Fibroblast of skin of right quadriceps (primary cell): ENCODE measurements around the gene EHMT1.

Experiments used
- DNase-seq: peaks from one replicate; pipeline ENCODE4 v3.0.0-alpha.2; 2013

Gene EHMT1

DNA sequence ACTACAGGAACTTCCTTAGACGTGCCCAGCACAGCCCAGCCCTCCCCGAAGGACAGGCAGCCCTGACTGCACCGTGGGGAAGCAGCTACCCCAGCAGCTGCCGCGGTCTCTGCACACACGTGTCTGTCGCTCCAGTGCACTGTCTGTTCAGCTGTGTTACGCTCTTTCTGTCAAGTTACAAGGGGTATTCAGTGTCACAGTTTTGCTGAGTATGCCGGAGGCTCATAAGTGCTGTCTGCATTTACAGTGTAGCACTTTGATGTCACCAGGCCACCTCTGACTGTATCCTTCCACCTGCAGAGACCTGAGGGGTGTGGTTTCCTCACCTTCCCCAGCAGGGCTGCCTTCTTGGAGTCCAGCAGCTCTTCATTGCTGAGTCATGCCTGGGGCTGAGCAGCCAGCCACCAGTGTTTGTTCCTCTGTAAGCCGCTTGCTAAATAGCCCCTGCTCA is 126.8 kb downstream of the EHMT1 start:
- no peak for DNase-seq

DNA sequence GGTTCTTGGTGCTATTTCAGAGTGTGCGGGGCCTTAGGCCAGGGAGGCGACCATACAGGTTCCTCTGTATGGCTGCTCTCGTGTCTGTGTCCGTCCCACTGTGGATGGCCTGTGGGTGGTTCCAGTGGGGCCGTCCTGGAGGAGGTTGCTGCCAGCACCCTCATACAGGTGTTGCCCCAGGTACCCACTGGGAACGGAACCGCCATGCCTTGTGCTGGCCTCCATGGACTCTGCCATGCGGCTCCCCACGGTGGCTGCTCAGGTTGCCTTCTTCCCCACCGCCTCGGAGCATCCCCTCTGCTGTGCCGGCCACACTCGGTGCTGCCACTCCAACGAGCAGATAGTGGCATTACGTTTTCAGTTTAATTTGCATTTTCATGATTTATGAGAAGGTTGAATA is 129.5 kb downstream of the EHMT1 start:
- no peak for DNase-seq

DNA sequence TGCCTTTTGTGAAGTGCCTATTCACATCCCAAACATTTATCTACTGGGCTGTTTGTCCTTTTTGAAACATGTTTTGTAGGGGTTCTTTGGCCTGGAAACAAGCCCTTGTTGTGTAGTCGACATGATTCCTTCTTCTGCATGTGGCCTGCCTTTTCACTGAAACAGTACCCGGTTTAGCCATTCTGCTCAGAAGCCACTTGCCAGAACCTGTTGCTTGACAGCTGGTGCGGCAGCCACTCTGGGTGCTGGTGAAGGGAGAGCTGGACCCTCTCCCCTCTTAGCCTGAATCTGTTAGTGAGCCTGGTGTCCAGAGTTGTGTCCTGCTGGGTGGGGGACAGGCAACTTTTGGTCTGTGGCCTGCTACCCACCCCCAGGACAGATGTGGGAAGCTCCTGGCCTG is 129.9 kb downstream of the EHMT1 start:
- DNase-seq: no peak

DNA sequence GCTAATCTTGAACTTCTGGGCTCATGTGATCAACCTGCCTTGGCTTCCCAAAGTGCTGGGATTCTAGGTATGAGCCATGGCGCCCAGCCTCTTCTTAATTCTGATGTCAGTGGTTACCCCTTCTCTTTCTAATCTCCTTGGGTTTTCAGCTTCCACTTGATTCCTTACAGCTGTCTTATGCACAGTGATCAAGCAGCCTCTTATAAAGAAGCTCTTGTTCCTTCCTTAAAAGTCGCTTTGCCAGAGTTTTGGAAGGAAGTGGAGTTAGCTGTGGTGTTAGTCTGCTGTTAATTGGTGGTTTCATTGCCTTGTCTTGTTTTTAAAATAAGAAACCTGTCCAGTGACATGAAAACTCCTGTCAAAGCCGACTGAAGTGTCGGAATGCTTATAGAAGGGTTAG is 130.7 kb downstream of the EHMT1 start:
- no peak for DNase-seq

DNA sequence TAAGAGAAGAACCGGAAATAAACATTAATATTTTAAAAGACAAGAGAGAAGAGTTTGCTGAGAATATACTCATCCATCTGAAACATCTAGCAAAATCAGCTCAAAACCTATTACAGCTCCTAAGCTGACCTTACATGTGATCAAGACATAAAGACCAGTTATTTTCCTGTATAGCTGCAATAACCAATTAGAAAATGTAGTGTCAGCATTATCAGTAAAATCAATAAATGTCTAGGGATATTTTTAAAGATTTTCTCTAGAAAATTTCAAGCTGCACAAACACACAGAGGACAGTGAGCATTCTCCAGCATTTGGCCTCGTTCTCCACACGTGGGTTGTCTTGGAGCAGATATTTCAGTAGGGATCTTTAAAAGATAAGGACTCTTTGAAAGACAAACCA is 131.2 kb downstream of the EHMT1 start:
- no peak for DNase-seq

DNA sequence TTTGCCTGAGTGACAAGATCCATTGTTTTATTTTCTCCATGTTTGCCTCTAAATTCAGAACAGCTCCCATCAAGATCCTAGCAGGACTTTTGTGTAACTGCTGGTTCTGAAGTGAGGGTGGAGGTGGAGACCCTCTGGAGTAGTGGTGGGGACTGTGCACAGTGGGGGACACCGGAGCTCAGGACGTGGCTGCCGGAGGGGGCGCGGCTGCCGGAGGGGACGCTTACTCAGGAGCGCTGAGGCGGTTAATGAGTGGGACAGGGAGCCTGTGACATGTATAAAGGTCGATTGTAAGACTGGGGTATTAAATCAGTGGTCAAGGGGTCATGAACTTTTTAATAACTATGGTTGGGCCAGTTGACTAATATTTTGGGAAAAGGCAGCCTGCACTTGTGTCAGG is 131.8 kb downstream of the EHMT1 start:
- no peak for DNase-seq

DNA sequence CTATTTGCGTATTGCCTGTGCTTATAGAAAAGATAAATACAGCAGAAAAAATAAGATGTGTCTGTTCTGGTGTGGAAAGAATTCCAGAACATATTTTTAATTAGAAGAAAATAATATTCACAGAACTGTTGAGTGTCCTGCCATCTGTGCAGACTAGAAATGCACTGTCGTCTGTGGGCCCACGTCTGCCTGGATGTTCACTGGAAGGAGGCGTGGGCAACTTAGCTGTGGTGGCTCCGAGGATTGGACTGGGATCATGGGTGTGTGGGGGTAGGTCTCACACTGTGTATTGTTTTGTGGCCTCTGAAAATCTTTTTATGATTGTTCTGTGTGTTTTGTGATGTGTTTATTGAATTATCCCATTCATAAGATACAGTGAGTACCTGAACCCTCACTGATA is 132.8 kb downstream of the EHMT1 start:
- no peak for DNase-seq

DNA sequence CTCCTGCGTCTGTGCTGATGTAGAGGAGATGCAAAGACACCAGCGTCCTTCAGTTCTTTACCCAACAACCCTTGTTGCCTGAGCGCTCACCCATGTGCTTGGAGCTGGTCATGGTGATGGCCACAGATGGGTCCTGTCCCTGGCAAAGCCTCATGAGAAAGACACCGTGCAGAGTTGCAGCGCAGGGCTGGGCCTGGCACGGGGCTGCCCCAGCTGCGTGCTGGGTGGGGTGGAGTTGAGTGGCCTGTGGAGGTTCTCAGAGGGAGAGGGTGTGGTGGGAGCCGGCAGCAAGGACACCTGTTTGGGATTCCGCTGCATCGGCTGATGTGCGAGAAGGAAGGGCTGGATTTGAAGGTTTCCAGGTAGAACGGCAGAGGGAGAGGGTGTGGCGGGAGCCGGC is 133.6 kb downstream of the EHMT1 start:
- DNase-seq: no peak

DNA sequence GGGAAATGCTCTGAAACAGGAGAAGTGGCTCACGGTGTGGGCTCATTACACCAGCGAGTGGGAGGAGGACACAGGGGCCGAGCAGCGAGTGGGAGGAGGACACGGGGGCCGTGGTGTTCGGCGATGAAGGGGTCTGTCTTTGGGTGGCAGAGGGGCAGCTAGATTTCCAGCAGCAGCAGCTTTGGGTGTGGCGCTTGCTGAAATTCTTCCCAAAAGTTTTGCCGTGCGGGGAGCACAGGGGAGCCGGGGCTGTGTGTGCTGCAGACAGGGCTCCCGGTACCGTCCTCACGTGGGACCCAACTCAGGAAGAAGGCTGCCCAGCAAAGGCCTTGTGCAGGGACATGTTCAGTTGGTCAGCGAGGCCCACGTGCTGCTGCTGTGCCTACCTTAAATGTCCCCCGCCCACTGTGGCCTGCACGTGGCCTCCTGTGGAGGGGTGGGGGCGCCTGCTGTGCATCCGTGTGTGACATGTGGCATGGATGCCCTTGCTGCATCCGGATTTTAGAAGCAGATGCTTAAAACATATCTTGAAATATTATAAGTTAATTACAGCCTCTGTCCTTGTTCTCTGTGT is 134.5 kb downstream of the EHMT1 start:
- DNase-seq: no peak

DNA sequence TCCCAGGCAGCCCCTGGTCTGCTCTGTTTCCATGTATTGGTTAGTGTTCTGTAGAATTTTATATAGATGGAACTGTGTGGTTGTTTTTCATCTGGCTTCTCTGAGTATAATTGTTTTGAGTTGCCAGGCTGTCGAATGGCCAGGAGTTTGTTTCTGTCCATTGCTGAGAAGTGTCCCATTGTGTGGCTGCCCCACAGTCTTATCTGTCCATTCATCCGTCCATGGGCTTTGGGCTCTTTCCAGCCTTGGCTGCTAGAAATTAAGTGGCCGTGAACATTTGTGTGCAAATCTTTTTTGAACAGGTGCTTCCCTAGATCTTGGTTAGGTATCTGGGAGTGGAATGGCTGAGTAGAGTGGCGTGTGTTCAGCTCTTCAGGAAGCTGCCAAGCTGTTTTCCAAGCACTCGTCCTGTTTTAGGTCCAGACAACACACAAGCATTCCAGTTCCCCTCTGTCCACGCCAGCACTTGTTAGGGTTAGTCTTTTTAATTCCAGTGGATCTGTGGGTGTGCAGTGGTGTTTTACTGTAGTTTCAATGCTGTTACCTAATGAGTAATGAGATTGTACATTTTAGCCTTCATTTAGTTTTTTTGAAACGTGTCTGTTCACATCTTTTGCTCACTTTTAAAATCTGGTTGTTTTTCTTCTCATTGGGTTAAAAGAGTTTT is 136.6 kb downstream of the EHMT1 start:
- no peak for DNase-seq

DNA sequence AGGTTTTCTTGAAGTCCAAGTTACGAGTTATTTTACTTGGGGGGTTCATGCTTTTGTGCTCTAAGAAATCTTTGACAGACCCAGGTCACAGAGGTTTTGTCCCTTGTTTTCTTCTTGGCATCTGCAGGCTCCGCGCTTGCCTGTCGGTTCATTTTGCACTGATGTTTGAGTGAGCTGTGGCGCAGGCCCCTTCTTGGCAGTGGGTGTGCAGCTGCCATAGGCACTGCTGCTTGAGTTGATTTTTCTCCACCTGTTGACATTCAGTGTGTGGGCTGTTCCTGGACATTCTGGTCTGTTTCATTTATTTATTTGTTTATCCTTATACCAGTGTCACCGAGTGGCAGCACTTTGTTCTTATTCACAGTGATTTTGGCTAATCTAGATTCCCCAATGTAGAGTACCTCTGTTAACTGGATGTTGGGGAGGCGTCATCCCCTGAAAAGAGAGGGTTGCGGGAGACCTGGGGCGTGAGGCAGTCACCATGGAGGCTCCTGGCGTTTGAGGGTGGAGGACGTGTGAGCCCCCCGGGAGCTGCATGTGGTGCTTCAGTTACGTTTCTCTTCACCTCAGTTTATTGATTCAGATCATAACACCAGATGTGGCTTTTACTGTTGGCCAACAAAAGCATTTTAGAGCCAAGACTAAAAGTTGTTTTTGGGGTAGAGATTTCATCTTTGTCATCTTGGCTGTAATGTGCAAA is 137.4 kb downstream of the EHMT1 start:
- no peak for DNase-seq

DNA sequence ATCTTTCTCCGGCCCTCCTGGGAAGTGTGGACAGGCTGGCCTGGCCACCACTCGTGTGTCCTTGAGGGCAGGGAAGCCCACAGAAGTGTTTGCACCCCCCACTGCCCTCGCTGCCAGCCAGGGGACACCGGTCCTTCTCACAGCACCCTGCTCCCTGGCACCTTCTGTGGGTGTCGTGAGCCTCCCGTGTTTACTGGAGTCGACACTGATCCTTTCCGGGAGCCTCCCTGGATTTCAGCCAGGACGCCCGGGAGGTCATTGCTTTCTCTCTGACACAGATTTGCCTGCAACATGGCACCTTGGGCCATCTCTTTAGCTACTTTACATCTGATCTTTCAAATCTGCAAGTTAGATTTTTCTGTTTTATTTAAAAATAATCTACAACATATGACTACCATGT is 138.3 kb downstream of the EHMT1 start:
- DNase-seq: no peak

DNA sequence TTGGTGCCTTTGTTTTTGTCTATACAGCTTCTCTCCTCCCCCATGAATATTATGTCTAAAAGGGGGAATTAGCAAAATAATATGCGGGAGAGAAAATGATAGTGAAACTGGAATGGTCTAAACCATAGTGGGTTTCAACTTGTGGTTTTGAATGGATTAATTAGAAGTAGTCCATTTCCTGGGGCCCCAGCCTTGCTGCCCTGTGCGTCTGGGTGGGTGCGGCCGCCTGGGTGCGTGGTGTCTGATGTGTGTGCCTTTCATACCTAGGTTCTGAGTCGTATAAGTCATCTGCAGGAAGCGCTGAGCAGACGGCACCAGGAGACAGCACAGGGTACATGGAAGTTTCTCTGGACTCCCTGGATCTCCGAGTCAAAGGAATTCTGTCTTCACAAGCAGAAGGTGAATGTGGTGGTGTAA is 138.8 kb downstream of the EHMT1 start:
- peak; percentile 83 for DNase-seq

DNA sequence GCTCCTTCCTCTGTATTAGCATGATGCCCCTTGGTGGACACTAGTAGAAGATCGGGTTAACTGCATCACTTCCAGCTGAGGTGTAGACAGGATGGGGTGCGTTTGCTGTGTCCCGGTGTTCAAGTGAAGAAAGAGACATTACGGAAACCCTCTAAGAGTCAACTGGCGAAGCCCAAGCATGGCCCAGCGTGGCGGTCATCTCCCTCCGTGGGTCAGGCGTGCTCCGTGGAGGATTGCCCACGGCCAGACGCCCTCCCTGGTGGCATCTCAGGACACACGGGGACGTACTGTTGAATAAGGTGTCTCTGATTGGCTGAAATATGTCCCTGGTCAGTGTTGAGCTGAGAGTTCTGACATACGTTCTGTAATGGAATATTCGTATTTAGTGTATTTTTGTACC is 139.3 kb downstream of the EHMT1 start:
- DNase-seq: no peak

DNA sequence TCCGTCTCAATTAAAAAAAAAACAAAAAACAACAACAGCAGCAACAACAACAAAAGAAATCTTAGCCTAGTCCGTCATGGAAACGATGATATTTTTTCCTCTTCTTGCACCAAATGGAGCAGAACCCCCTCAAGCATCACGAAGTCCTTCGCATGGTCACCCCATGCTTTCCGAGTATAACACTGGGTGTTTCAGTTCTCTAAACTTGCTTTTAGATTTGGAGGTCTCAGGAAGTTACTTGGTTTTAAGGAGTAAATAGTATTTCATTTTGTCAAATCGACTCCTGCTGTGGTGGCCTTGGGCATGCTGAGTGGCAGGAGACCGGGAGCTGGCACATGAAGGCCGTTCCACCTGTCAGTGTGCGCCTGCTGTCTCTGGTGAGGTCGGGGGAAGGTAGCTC is 140.3 kb downstream of the EHMT1 start:
- no peak for DNase-seq

DNA sequence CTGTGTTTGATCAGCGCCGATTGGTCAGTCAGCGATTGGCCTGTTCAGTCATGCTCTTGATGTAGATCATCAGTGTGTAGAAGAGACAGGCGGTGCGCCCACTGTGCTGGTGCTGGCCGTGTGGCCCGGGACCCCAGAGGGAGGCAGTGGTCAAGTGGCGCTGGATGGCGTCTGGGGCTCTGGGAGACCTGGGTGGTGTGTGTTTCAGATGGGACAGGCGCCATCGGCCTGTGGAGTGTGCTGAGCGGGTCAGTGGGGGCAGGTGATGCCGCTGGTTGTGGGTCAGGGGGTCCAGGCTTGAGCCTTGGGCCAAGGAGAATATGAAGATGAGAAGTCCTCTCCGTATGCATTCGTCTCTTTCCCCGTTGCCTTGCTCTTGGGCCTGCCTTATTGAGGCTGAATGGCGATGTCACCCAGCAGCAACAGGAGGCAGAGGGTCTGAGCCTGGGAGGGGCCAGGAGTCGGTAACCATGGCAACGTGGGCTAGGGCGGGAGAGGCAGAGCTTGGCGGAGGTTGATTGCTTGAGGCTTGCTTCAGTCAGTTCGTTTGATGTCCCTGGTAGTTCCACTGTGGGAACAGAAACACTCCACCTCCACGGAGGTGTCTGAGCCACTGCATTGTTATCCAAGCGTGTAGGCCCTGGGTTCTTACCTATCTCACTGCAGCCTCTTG is 141.0 kb downstream of the EHMT1 start:
- no peak for DNase-seq

DNA sequence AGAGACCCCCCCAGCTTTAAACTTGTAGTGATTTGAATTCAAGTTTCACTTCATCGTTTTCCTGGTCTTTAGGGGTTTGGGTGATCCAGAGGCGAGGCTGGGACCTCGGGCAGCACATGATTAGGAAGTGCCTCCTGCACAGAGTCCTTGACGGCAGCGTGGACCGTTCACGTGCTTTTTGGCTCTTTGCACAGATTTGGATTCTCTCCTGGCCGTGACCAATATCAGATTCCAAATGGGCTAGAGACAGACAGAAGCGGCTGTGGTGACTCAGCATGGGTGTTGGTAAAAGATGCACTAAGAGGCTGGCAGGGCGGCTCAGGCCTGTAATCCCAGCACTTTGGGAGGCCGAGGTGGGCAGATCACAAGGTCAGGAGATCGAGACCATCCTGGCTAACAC is 141.6 kb downstream of the EHMT1 start:
- DNase-seq: no peak

DNA sequence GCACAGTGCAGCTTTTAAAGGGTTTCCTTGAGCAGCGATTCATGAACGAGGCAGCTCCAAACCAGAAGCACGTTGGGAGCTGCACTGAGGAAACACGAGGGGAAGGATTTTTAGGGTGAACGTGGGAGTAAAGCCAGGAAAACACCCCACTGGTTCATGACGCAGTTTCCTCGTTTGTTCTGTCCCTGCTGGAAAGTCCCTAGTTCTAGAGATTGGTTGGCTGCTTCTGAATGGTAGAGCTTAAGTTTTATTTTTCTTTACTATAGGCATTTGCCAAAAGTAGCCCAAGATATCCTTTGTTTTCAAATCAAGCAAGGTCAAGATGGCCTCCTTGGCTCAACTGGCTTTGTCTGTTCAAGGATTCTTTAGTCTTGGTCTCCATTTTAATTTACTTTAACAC is 142.2 kb downstream of the EHMT1 start:
- no peak for DNase-seq

DNA sequence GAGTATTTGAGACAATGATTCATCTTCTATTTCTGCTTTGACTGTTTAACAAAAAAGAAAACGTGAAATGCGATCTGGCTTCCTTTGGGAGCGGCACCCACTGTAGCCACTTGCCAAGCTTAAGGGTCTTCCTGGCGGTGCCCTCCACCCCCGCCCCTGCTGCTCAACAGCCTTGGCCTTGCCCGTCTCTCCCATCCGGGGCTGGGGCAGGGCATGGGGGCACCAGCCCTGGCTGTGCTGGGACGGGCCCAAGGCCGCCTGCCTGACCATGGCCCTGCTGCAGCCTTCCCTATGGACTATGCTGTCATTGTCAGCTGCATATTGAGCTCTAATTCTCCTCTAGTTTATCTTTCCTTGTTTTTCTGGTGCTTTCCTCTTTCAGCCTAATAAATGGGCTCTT is 143.0 kb downstream of the EHMT1 start:
- DNase-seq: no peak

DNA sequence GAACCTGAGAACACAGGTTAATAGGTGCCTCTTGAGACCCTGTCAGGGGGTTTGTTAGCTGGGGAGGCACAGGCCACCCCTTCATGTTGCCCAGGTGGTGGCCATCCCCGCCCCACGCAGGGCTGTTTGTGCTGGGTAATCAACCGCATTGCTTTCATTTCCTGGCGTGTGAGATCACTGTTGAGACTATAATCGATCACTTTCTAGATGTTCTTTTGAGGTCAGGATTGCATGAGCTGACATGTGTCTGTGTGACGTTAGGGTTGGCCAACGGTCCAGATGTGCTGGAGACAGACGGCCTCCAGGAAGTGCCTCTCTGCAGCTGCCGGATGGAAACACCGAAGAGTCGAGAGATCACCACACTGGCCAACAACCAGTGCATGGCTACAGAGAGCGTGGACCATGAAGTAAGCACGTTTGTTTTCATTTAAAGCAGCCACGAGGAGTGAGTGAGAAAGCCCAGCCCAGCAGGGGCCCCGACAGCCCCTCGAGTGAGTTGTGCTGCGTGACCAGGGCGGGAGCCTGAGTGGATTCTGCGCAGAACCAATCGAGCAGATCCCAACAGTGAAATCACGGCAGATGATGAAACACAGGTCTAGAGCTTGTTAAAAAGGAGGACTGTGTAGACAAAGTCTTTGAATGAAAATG is 143.7 kb downstream of the EHMT1 start:
- DNase-seq: no peak

DNA sequence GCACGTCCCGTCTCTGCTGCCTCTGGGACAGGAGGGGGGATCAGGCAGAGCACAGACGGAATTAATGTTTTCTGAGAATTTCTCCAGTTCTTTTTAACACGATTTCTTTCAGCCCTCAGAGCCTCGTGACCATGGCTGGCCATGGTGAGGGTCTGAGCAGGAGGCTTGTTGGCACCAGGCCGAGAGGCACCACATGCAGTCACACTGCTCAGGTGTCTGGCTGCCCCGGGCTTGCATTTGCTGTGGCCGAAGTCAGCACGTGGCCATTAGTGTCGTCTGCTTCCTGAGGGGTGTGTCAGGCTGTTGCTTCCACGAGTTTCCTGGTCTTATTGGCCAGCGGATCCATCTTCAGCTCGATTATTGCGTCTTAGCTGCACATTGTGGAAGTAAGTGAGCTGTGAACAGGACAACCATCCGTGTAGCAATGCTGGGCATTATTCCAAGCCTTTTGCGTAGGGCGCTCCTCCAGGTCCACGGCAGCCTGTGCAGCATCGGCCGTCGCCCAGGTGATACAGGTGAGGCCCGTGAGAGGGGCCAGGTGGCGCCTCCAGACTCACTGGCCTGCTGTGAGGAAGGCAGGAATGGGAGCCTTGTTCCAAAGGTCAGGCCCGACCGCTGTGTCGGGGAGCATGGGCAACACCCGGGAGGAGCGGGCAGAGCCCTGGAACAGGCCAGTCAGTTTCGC is 144.6 kb downstream of the EHMT1 start:
- no peak for DNase-seq

DNA sequence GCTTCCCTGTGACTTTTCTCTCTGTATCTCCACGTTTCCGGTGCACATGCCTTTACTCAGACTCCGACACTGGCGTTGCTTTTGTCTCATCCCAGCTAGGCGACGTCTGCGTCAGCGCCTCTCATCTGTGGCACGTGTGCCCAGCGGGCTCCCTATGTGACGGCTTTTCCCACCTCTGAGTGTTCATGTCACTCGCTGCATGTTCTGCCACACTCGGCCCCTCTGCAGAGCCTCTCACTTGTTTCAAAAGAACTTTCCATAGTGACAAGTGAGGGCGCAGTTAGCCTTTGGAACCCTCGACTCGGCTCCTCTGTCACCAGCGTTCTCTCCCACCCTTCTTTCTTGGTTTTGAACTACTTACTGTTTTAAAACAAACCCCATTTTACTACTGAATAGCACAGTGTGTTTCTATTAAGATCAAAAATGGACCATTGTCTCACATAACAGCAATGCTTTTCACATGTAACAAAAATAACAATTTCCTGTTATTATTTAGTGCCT is 145.4 kb downstream of the EHMT1 start:
- no peak for DNase-seq

DNA sequence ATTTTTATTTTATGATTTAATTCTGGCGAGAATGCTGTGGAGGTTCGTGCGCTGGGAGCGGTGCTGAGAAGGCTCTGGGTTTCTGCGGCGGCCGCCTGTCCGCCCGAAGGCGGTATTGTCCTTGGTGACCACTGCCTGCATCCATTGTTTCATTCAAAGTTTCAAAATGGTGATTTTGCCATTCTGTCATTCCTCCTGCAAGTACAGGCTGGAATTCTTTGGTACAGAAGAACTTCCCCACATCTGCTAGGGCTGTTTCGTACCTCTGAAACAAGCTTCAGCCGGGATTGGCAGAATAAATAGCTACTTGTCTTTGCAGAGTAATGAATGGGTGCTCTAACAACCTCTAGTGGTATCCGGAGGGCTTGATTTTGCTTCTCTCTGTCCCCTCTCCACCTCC is 146.2 kb downstream of the EHMT1 start:
- DNase-seq: no peak
